HG03565 (cell line): Measurements from ENCODE around the gene SPATA46.

Source experiments
- ATAC-seq: cut with Tn5 transposase; IDR thresholded peaks from one replicate; pipeline ENCODE4 v1.9.1; 2021; ENCODE audit warnings: mild to moderate bottlenecking, moderate library complexity; ENCODE audit not compliant: unreplicated experiment

SPATA46 gene

DNA sequence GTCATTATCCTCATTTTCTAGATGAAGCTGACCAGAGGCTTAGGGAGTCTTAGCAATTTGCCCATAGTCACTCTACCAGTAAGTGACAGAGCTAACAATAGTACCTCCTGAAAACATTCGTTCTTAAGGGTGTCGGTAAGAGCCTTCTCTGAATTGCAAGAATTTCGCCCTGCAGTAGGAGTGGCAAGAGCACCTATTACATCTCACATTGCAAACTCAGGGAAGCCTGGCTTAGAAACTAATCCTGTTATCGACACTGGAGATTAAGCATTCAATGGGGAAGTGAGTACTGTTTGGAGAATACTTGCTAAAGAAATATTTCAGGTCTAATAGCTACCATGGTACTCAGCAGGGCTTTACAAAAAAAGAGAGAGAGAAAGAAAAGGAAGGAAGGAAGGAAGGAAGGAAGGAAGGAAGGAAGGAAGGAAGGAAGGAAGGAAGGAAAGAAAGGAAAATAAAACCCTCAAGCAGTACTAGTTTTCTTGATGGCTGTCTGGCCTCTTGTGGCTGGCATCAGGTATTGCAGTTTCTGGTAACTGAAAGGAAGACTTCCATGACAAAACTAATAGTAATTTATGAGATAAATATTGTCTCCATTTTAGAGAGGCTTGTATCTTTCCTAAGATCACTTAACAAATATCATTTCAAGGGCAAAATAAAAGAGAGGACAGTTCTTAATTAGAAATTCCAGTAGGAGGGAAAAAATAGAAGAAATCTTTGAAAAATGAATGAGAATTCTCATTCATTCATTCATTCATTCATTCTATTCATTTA lies 15.3 kb upstream of the SPATA46 start:
- no peak for ATAC-seq

- ATAC-seq: no peak
Measured at GRCh38 chr1:162390396-162391185, 13.9 kb upstream of the SPATA46 start.

- ATAC-seq: no peak
Measured at GRCh38 chr1:162389971-162390370, 13.3 kb upstream of the SPATA46 start.

GRCh38 chr1:162389021-162389818 lies 12.6 kb upstream of the SPATA46 start:
- no peak for ATAC-seq

DNA sequence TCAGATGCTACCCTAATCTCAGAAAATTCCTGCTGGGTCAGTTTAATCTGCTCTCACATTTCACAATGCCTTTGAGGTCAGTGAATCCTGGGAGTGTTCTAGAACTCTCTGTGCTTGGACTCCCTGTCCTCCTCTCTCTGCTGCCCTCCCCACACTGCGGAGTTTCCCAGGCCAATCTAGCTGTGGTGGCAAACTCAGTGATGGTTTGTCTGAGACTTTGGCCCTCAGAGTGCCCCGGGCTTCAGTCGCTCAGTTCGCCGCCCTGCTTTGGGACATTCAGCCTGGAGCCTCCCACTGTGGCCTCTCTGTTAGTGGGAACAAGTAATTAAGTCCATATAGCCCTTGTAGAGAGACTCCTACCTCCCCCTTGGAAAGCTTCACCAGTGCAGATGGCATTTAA lies 12.0 kb upstream of the SPATA46 start:
- no peak for ATAC-seq

DNA sequence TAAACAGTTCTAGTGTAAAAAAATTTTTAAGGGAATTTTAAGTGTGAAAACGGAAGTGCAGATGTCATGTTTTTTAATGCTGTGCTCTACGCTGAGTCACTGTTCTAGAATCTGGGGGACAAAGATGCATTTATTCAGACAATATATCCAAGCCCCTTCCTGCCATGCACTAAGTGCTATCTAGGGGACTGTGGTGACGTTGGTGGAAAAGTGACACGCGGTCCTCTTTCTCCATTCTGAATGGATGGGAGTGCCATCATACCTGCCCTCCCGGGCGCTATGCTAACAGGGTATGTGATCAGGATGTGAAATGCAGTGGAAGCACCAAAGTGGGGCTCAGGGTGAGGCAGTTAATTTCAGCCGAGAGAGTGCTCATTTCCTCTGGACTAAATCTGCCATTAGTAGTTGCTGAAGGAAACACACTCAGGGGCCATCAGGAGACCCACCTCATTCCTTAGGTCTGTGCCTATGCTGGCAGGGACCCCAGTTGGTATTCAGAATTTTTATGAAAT lies 11.5 kb upstream of the SPATA46 start:
- no peak for ATAC-seq

DNA sequence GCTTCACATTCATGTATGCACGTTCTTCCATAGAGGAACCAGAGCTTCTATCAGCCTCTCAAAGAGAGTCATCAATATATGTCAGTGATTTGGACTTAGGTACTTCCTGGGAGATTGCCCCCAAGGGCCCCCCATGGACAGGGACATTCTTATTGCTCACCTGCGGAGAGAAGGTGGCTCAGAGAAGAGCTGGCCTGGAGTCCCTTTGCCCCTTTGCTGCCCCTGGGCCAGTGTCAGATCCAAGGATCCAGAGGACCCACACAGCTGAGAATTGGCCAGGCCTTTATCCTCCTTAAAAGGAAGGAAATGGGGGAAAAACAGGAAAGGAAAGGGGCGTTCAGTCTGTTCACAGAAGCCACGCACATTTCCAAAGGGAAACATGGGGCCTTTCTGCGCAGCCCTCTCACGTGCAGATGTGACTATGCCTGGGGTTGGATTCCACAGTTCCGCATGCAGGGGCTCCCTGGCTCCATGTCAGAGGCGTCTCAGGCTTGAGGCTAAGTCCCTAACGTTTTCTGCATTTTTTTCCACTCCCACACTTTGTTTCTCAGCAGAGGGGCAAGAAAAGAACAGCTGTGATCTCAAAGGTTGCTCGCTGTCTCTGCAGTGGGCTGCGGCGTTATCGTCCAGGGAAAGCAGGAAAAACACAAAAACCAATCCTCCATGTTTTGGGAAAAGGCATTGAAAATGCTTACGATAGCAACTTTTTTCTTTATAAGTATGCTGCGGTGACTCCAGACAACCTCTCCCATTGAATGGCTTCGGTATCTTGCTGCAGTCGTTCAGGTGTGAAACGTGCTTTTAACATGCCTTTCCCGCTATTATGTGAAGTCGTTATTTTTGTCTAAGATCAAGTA lies 10.8 kb upstream of the SPATA46 start:
- ATAC-seq: no peak

DNA sequence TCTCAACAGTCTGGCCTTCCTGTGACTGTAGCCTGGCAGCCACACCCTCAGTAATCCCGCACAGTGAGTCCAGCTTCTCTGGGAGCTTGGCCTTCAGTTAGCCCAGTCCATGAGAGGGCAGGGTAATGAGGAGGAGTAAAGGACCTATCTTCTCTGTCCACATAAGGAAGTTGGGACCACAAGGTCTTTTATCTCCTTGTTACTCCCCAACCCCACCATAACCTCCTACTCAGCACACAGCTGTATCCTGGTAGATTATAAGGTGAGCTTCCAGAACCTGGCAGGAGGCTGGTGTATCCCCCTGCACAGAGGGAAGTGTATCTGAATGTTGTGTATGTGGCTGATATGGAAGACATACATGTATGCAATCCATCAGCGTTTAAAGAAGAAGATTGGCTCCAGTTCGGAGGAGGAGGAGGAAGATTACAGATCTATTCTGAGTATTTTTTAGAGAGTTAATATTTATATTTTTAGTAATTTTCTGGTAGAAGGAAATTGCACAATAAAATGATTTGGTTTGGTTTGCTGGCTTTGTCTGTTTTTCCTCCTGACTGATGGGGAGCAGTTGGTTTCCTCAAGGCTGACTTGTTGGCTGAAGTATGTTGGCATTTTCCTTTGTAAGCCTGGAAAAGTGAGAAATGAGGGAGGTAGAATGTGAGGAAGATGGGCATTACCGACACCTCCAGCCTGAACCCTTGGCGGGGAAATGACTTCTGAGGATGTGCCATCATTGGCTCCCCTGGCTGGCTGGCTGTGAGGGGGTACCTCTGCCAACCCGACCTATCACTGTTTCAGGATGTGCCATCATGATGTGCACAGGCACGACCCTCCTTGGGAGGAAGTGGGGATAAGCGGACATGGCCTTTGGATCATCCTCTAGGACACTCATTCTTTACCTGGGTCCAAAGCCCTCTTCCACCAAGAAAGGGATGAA lies 9.9 kb upstream of the SPATA46 start:
- no peak for ATAC-seq

DNA sequence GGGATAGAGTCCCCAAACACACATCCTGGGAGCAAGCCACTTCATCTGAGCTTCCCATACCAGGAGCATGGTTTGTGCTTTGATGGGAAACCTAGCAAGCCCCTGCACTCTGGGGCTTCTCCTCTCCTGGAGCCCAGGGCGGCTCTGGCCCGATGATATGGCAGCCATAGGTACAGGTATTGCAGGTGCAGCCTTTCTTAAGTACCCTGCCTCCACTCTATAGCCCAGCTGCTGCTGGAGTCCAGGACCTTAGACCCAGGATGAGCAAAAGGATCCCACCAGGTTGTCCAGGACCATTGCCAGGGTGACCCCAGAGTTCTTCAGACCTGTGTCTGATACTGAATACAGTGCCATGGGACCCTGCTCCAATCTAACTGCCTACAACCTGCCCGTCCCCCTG lies 9.0 kb upstream of the SPATA46 start:
- ATAC-seq: no peak

DNA sequence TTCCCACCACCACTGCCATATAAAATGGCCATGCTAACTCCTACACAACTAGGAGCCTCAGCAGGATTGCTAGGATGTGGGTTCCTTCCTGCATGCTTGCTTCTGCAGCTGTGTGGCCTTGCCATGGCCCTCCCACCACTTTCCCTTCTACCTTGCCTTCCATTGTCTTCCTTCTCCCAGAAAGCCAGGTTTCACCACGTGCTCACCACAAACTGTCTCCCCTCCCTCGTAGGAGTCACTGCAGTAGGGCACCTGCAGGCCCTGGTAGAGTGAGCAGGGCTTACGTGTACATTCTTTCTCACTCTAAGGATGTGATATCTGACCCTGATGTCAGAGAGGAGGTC lies 8.6 kb upstream of the SPATA46 start:
- ATAC-seq: no peak

DNA sequence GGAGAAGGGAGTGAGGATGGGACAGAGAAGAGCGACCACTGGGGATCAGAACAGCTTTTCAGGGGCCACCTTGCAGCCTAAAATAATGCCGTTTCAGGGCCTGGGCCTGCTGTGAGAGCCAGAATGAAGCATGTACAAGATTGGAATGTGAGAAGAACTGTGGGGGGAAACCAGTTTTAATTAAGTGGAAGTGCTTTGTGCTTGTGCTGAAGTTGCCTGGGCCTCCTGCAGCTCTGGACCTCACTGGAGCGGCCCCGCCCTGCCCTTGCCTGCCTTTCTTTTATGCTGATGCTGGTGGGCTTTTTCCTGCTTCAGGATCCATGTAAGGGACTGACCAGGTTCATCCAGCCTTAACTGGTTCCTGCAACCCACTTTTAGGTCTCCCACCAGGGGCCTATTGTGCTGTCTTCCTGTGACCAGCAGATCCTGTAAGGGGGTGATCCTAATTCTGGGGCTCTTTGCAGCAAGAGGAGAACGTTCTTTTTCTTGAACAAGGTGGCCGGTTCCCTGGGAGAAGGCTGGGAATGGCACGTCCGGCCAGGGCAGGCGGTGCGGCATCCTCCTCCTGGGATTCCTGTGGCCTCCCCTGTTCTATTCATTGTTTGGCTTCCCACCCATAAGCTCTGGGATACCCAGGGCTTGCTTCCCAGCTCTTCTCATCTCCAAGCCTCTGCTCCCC lies 8.1 kb upstream of the SPATA46 start:
- ATAC-seq: no peak

GRCh38 chr1:162384116-162384515 lies 7.5 kb upstream of the SPATA46 start:
- ATAC-seq: no peak

GRCh38 chr1:162383516-162383915 lies 6.9 kb upstream of the SPATA46 start:
- ATAC-seq: no peak

DNA sequence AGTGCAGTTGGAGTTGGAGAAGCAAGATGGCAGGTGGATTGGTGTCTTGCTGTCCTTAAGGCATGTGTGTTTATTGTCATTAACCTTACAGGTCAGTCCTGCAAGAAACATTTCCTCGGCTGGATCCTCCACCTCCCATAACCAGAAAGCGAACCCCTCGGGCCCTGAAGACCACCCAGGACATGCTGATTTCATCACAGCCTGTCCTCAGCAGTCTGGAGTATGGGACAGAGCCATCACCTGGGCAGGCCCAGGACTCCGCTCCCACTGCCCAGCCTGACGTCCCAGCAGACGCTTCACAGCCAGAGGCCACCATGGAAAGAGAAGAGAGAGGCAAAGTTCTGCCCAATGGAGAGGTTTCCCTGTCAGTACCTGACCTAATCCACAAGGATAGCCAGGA lies 6.4 kb upstream of the SPATA46 start:
- no peak for ATAC-seq

DNA sequence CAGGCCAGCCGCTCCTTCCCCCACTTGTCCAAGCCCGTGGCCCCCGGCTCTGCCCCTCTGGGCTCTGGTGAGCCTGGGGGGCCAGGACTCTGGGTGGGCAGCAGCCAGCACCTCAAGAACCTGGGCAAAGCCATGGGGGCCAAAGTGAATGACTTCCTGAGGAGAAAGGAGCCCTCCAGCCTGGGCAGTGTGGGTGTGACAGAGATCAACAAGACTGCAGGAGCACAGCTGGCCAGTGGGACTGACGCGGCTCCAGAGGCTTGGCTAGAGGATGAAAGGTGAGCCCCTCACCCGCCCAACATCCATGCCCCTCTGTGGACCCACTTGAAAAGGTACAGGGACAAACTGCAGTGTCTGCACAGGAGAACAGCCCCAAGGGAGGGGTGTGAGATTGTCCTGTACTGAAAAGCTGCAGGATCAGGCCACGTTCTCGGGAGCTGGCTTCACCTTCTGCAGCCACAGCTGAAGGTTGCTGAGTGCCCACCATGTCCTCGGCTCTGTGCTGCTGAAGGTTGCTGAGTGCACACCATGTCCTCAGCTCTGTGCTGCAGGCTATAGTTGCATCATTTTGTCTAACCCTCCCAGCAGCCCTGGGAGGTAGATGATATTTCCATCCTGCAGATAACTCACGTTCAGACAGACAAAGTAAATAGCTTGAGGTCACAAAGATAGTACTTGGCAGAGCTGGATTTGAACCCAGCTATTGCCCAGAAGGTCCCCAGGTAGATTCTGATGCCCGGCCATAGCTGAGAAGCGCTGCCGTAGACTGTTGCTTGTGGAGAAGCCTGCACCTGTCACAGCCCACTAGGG lies 5.5 kb upstream of the SPATA46 start:
- no peak for ATAC-seq

DNA sequence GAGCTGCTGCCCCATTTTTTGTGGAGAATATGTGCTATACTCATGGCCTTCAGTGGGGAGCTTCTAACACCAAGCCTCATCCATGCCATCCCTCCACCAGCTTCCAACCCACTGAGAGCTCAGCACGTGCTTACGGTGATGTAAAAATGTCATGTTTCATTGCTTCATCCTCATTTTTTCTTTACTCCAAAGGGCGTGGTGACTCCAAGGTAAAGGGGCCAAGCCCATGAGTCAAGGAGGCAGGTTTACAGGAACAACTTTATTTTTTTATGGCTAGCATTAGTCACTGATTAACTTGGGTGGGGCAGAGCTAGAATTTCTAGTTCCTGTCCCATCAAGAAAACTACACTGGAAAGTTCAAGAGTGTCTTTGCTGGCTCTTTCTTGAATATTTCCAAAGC lies 4.7 kb upstream of the SPATA46 start, which contains the start of gene C1orf226:
C1orf226 (plus strand) TSS at position 346 of the 400 bp plus-strand sequence. CDS start 174 bp downstream, outside the sequence.
- no peak for ATAC-seq

- ATAC-seq: no peak
Measured at GRCh38 chr1:162380061-162380846, 3.6 kb upstream of the SPATA46 start.
